AG04449 (cell line): ENCODE results near the gene CYLD.

Experiments
- CTCF ChIA-PET: fragments of 350-600 bp; formaldehyde crosslinking; extraction: SDS; loops from one replicate; lab custom pipeline; 2021; ENCODE audit warnings: antibody characterized with exemption; lab: Yijun Ruan, JAX
- POLR2A ChIA-PET: fragments of 400-600, 350-600 bp; formaldehyde crosslinking; extraction: SDS; loops from one replicate; lab custom pipeline; 2020; ENCODE audit warnings: antibody characterized with exemption, inconsistent platforms; lab: Yijun Ruan, JAX
- DNase-seq: peaks from one replicate; pipeline ENCODE4 v3.0.0-alpha.2; 2010; ENCODE audit warnings: low read depth, low spot score
- H3K4me3 ChIP-seq: 2 replicates; pipeline ENCODE4 v1.5.1; 2011; ENCODE audit warnings: low read depth, mild to moderate bottlenecking, control low read depth, low read length
- TF ChIP-seq, protein P1 (sequence below): IDR thresholded peaks from one replicate; pipeline ENCODE4 v1.5.1; 2011; ENCODE audit warnings: mild to moderate bottlenecking, moderate library complexity, low read length, control low read depth, inconsistent platforms; ENCODE audit not compliant: insufficient read depth; ENCODE audit errors: missing control alignments

CYLD gene

GRCh38 chr16:50826797-50827316, 85.0 kb downstream of the CYLD start:
- TF ChIP-seq, protein P1, sequence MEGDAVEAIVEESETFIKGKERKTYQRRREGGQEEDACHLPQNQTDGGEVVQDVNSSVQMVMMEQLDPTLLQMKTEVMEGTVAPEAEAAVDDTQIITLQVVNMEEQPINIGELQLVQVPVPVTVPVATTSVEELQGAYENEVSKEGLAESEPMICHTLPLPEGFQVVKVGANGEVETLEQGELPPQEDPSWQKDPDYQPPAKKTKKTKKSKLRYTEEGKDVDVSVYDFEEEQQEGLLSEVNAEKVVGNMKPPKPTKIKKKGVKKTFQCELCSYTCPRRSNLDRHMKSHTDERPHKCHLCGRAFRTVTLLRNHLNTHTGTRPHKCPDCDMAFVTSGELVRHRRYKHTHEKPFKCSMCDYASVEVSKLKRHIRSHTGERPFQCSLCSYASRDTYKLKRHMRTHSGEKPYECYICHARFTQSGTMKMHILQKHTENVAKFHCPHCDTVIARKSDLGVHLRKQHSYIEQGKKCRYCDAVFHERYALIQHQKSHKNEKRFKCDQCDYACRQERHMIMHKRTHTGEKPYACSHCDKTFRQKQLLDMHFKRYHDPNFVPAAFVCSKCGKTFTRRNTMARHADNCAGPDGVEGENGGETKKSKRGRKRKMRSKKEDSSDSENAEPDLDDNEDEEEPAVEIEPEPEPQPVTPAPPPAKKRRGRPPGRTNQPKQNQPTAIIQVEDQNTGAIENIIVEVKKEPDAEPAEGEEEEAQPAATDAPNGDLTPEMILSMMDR, result no peak
- H3K4me3 ChIP-seq, result no peak overlapping the region
- ChIA-PET POLR2A (no interaction called here), CTCF (interaction anchor here (0.7 kb wide), 1 partner anchor 20 kb away, joined by 3 read pairs; no protein-coding TSS in a partner anchor)
- no peak for DNase-seq

DNA sequence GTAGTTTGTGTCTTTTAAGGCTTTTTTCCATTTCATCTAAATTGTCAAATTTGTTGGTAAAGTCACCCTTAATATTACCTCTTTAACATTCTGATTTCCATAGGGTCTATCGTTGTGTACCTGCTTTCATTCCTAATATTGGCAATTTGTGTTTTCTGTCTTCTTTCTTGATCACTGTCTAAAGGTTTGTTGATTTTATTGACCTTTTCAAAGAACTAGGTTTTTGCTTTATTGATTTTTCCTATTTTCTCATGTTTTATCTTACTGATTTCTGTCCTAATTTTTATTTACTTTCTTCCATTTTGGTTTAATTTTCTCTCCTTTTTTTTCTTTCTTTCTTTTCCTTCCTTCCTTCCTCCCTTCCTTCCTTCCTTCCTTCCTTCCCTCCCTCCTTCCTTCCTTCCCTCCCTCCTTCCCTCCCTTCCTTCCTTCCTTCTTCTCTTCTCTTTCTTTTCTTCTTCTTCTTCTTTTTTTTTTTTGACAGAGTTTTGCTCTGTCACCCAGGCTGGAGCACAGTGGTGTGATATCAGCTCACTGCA, 86.3 kb downstream of the CYLD start:
- DNase-seq, result no peak
- TF ChIP-seq, protein P1, result no peak
- POLR2A ChIA-PET, result no interaction called here
- no peak overlapping the region for H3K4me3 ChIP-seq
- CTCF ChIA-PET, result no interaction called here

GRCh38 chr16:50830698-50831097, 88.8 kb downstream of the CYLD start:
- no peak for DNase-seq

GRCh38 chr16:50831751-50832150, 89.9 kb downstream of the CYLD start:
- TF ChIP-seq, protein P1, result no peak
- DNase-seq, result no peak
- ChIA-PET CTCF (interaction anchor here (1.6 kb wide), 1 partner anchor 25 kb away, joined by 12 read pairs; no protein-coding TSS in a partner anchor), POLR2A (no interaction called here)
- H3K4me3 ChIP-seq, result no peak overlapping the region

More at GRCh38 chr16:50830698-50831097, 88.8 kb downstream of the CYLD start:
- ChIA-PET POLR2A (no interaction called here), CTCF (interaction anchor here (1.6 kb wide), 1 partner anchor 24 kb away, joined by 12 read pairs; no protein-coding TSS in a partner anchor)
- TF ChIP-seq, protein P1, result no peak
- no peak overlapping the region for H3K4me3 ChIP-seq

GRCh38 chr16:50833929-50834328, 92.0 kb downstream of the CYLD start:
- ChIA-PET POLR2A (no interaction called here), CTCF (interaction anchor here (1.2 kb wide), 1 partner anchor 27 kb away, joined by 3 read pairs; no protein-coding TSS in a partner anchor)
- no peak overlapping the region for H3K4me3 ChIP-seq
- no peak for DNase-seq
- TF ChIP-seq, protein P1, result no peak

DNA sequence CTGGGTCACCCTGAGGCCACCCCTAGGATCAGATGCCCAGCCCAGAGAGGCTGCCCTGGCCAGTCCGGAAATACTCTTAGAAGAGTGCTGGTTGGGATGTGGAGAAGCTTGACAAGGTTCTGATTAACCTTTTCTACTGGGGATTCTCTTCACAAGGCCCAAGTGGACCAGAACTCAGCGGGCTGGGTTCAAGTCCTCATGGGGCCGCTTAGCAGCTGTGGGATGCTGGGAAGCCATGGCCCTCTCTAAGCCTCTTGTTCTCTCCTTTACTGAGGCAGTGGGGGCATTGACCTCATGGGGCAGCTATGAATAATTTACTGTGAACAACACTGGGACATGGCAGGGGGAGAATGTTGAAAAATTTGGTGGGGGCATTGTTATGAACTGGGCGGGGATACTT, 92.8 kb downstream of the CYLD start:
- no peak overlapping the region for H3K4me3 ChIP-seq
- no peak for DNase-seq
- TF ChIP-seq, protein P1, result no peak
- CTCF ChIA-PET, result interaction anchor here (1.1 to 1.2 kb wide), 2 partner anchors 25 to 28 kb away, joined by 3 read pairs; no protein-coding TSS in a partner anchor
- POLR2A ChIA-PET, result no interaction called here
